K562 (cell line): ENCODE results near the gene UCKL1. TPM values are rescaled to one million over a fixed set of nuclear protein-coding genes. Genes with fewer than 3 reads are reported as not detected.
A peak's percentile ranks its signal among the peaks of the same experiment; 100 is the strongest.

Experiments used
- ATF7 ChIP-seq: fragments of 450-650 bp; IDR thresholded peaks from 2 replicates; pipeline ENCODE4 v1.7.1; 2014; ENCODE audit warnings: mild to moderate bottlenecking, moderate library complexity
- KAT2B ChIP-seq: IDR thresholded peaks from one replicate; pipeline ENCODE4 v1.6.1; 2012; ENCODE audit warnings: low read depth, mild to moderate bottlenecking, control low read depth, inconsistent platforms, low read length, moderate library complexity
- MTA3 ChIP-seq: fragments of 450-650 bp; formaldehyde crosslinking; IDR thresholded peaks from 2 replicates; pipeline ENCODE4 v1.6.1; 2017; ENCODE audit warnings: mild to moderate bottlenecking, borderline replicate concordance
- NFE2 ChIP-seq: IDR thresholded peaks from 2 replicates; pipeline ENCODE4 v1.6.1; 2014; ENCODE audit warnings: antibody characterized with exemption, low read depth
- NR2C1 ChIP-seq, 2 experiments: fragments of 450-650 bp; IDR thresholded peaks; 2 replicates each; pipeline ENCODE4 v1.6.1; 2017; ENCODE audit warnings: mild to moderate bottlenecking in 2 of 2, antibody characterized with exemption in 1 of 2, inconsistent platforms in 1 of 2, missing compliant biosample characterization in 1 of 2, missing genetic modification characterization in 1 of 2
- SMARCC2 ChIP-seq: fragments of 450-650 bp; IDR thresholded peaks from 2 replicates; pipeline ENCODE4 v1.6.1; 2017; ENCODE audit warnings: antibody characterized with exemption, moderate library complexity, mild to moderate bottlenecking, low read depth
- SRF ChIP-seq, 2 experiments: fragments of 250-450, 450-650 bp in 1 of 2; sonication (Bioruptor Pico) in 1 of 2; sonication (generic) in 1 of 2; formaldehyde crosslinking; IDR thresholded peaks; 2 replicates each; pipeline versions ENCODE4 v1.5.0 to v1.5.1; 2020 to 2022; ENCODE audit warnings: mild to moderate bottlenecking in 1 of 2, missing genetic modification reagents in 1 of 2
- ZNF12 ChIP-seq: sonication (generic); formaldehyde crosslinking; IDR thresholded peaks from 2 replicates; pipeline ENCODE4 v1.4.0; 2020; ENCODE audit warnings: mild to moderate bottlenecking, missing genetic modification reagents
- ZNF146 ChIP-seq: IDR thresholded peaks from one replicate; pipeline ENCODE4 v1.6.1; 2018; ENCODE audit warnings: missing compliant biosample characterization; ENCODE audit not compliant: unreplicated experiment
- ZNF239 ChIP-seq: fragments of 250-450 bp; sonication (Bioruptor Pico); IDR thresholded peaks from 2 replicates; pipeline ENCODE4 v1.4.0; 2020; ENCODE audit warnings: mild to moderate bottlenecking
- ZNF347 ChIP-seq: fragments of 450-650 bp; formaldehyde crosslinking; IDR thresholded peaks from 2 replicates; pipeline ENCODE4 v1.4.0; 2020; ENCODE audit warnings: low read depth, mild to moderate bottlenecking, moderate library complexity
- ZNF740 ChIP-seq, 3 experiments: fragments of 200-800 bp in 1 of 3; sonication (Bioruptor generic) in 1 of 3; sonication (generic) in 1 of 3; formaldehyde crosslinking in 1 of 3; IDR thresholded peaks; 2 replicates each; pipeline versions ENCODE4 v1.6.1 to v1.8.0; 2016 to 2022; ENCODE audit warnings: mild to moderate bottlenecking in 2 of 3, missing compliant biosample characterization in 2 of 3, missing genetic modification characterization in 2 of 3, missing genetic modification reagents in 1 of 3
- polyA plus RNA-seq, 8 experiments: library from polyadenylated mRNA; depleted of rRNA in 4 of 8; stranded (reverse) in 5 of 8; unstranded in 3 of 8; fragments of >200 nt; fragmentation: Nextera tagmentation in 2 of 8; fragmentation: Illumina TruSeq in 1 of 8; extraction: Ambion mirVana in 2 of 8; extraction: Trizol in 1 of 8; gene quantifications; 2 replicates each; pipeline versions ENCODE4 v1.2.1 to v1.2.3, GENCODE V29; 2011 to 2014; ENCODE audit warnings: inconsistent platforms in 1 of 8, missing spikeins in 1 of 8
- total RNA-seq, 7 experiments: library from RNA; depleted of rRNA in 6 of 7; stranded (reverse); fragments of >200 nt in 6 of 7; fragmentation: Illumina TruSeq in 2 of 7; extraction: Trizol in 2 of 7; gene quantifications; 2 replicates each; pipeline versions ENCODE4 v1.2.1 to v1.2.3, GENCODE V29; 2011 to 2021; ENCODE audit warnings: low replicate concordance in 1 of 7
- TF ChIP-seq, protein P1 (sequence below): conservative IDR thresholded peaks from 2 replicates; pipeline ENCODE4 v1.6.1; 2011; ENCODE audit warnings: low read depth, mild to moderate bottlenecking, low read length; ENCODE audit not compliant: control insufficient read depth
- TF ChIP-seq, protein P2 (sequence below): fragments of 450-650 bp; IDR thresholded peaks from 2 replicates; pipeline ENCODE4 v1.6.1; 2016; ENCODE audit warnings: mild to moderate bottlenecking
- TF ChIP-seq, protein P3 (sequence below): fragments of 250-450 bp; sonication (Bioruptor Pico); IDR thresholded peaks from 2 replicates; pipeline ENCODE4 v1.4.0; 2020; ENCODE audit warnings: mild to moderate bottlenecking, moderate library complexity

UCKL1 gene
- total and polyA plus RNA-seq, 9 of the 15 experiments (the other 6 are each of a cell fraction or from before 2014, with no cell fraction given): 3.1 to 52.8 (median 24.2) TPM

- TF ChIP-seq, protein P1, sequence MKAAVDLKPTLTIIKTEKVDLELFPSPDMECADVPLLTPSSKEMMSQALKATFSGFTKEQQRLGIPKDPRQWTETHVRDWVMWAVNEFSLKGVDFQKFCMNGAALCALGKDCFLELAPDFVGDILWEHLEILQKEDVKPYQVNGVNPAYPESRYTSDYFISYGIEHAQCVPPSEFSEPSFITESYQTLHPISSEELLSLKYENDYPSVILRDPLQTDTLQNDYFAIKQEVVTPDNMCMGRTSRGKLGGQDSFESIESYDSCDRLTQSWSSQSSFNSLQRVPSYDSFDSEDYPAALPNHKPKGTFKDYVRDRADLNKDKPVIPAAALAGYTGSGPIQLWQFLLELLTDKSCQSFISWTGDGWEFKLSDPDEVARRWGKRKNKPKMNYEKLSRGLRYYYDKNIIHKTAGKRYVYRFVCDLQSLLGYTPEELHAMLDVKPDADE: peak; percentile 100
- TF ChIP-seq NFE2: no peak
- no peak; a peak in 1 of 4 replicates for TF ChIP-seq SRF (CRISPR knock-in tag; IDR thresholded peaks at IDR 0.05)
- TF ChIP-seq ZNF146 (CRISPR knock-in tag): no peak
- peak; percentile 74 for TF ChIP-seq ZNF740 (CRISPR knock-in tag; IDR thresholded peaks at IDR 0.05)
- TF ChIP-seq ZNF740 (tag; IDR thresholded peaks at IDR 0.05): peak in 1 of 2 experiments; percentile 77; a peak in 2 of 4 replicates
- no peak; the same call in 1 of the 2 replicates for TF ChIP-seq ZNF12
- no peak for TF ChIP-seq SMARCC2
- 0 out of 2 replicates have a peak, but pooled peaks have one; percentile 27 for TF ChIP-seq ZNF239
- peak; percentile 67 for TF ChIP-seq MTA3
- no peak for TF ChIP-seq NR2C1 (IDR thresholded peaks at IDR 0.05)
- peak; percentile 79 for TF ChIP-seq NR2C1 (tag; IDR thresholded peaks at IDR 0.05)
- peak; percentile 53; the same call in 1 of the 2 replicates for TF ChIP-seq ATF7
- TF ChIP-seq, protein P2, sequence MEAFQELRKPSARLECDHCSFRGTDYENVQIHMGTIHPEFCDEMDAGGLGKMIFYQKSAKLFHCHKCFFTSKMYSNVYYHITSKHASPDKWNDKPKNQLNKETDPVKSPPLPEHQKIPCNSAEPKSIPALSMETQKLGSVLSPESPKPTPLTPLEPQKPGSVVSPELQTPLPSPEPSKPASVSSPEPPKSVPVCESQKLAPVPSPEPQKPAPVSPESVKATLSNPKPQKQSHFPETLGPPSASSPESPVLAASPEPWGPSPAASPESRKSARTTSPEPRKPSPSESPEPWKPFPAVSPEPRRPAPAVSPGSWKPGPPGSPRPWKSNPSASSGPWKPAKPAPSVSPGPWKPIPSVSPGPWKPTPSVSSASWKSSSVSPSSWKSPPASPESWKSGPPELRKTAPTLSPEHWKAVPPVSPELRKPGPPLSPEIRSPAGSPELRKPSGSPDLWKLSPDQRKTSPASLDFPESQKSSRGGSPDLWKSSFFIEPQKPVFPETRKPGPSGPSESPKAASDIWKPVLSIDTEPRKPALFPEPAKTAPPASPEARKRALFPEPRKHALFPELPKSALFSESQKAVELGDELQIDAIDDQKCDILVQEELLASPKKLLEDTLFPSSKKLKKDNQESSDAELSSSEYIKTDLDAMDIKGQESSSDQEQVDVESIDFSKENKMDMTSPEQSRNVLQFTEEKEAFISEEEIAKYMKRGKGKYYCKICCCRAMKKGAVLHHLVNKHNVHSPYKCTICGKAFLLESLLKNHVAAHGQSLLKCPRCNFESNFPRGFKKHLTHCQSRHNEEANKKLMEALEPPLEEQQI: no peak
- no peak for TF ChIP-seq ZNF347
- TF ChIP-seq, protein P3, sequence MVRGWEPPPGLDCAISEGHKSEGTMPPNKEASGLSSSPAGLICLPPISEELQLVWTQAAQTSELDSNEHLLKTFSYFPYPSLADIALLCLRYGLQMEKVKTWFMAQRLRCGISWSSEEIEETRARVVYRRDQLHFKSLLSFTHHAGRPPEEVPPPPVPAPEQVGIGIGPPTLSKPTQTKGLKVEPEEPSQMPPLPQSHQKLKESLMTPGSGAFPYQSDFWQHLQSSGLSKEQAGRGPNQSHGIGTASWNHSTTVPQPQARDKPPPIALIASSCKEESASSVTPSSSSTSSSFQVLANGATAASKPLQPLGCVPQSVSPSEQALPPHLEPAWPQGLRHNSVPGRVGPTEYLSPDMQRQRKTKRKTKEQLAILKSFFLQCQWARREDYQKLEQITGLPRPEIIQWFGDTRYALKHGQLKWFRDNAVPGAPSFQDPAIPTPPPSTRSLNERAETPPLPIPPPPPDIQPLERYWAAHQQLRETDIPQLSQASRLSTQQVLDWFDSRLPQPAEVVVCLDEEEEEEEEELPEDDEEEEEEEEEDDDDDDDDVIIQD (CRISPR knock-in tag): no peak
- no peak for TF ChIP-seq KAT2B
These were observed at the start of gene UCKL1 (continued) for GRCh38 chr20:63955827-63956663.
